ENCODE data around the gene EDIL3.

The EDIL3 gene

GRCh38 chr5:84045964-84046363, 338.7 kb downstream of the EDIL3 start:
- DNase-seq = no peak

GRCh38 chr5:84036842-84037241, 347.8 kb downstream of the EDIL3 start:
- DNase-seq = no peak

GRCh38 chr5:84032324-84032723, 352.4 kb downstream of the EDIL3 start:
- DNase-seq = peak; percentile 26

GRCh38 chr5:84028093-84028492, 356.6 kb downstream of the EDIL3 start:
- DNase-seq = peak; percentile 64

GRCh38 chr5:84018521-84018920, 366.2 kb downstream of the EDIL3 start:
- DNase-seq = peak; percentile 5

- peak; percentile 15 for DNase-seq
These were observed 367.0 kb downstream of the EDIL3 start for GRCh38 chr5:84017523-84018172.

- DNase-seq = no peak
These were observed 368.6 kb downstream of the EDIL3 start for GRCh38 chr5:84016085-84016484.

- no peak for DNase-seq
These were observed 369.7 kb downstream of the EDIL3 start for GRCh38 chr5:84014966-84015365.

GRCh38 chr5:83993803-83994202, 390.9 kb downstream of the EDIL3 start:
- no peak for DNase-seq

GRCh38 chr5:83991566-83992224, 393.0 kb downstream of the EDIL3 start:
- DNase-seq = peak; percentile 1

GRCh38 chr5:83988293-83988685, 396.4 kb downstream of the EDIL3 start:
- DNase-seq = no peak

- no peak for DNase-seq
These were observed 397.0 kb downstream of the EDIL3 start for GRCh38 chr5:83987513-83988292.

- no peak for DNase-seq
These were observed 400.8 kb downstream of the EDIL3 start for GRCh38 chr5:83983852-83984251.

GRCh38 chr5:83973925-83974815, 410.5 kb downstream of the EDIL3 start:
- peak; percentile 7 for DNase-seq

- DNase-seq = no peak
These were observed 411.8 kb downstream of the EDIL3 start for GRCh38 chr5:83972909-83973308.

GRCh38 chr5:83972236-83972635, 412.4 kb downstream of the EDIL3 start:
- DNase-seq = peak; percentile 12

GRCh38 chr5:83967417-83967816, 417.3 kb downstream of the EDIL3 start:
- DNase-seq = no peak

GRCh38 chr5:83965441-83965840, 419.2 kb downstream of the EDIL3 start:
- no peak for DNase-seq

- DNase-seq = peak; percentile 18
These were observed 420.4 kb downstream of the EDIL3 start for GRCh38 chr5:83964271-83964670.

- DNase-seq = no peak
These were observed 427.5 kb downstream of the EDIL3 start for GRCh38 chr5:83957188-83957587.

- no peak for DNase-seq
These were observed 428.3 kb downstream of the EDIL3 start for GRCh38 chr5:83956386-83956785.

- DNase-seq = peak; percentile 38
These were observed 428.8 kb downstream of the EDIL3 start for GRCh38 chr5:83955916-83956315.

GRCh38 chr5:83947763-83948162, 436.9 kb downstream of the EDIL3 start:
- DNase-seq = no peak
